GM10847 (cell line): ENCODE measurements around the gene WWOX.

Experiments used
- POLR2A ChIP-seq: IDR thresholded peaks from 2 replicates; pipeline ENCODE4 v1.6.1; 2011; ENCODE audit not compliant: insufficient read length; ENCODE audit errors: extremely low read depth

The WWOX gene

DNA sequence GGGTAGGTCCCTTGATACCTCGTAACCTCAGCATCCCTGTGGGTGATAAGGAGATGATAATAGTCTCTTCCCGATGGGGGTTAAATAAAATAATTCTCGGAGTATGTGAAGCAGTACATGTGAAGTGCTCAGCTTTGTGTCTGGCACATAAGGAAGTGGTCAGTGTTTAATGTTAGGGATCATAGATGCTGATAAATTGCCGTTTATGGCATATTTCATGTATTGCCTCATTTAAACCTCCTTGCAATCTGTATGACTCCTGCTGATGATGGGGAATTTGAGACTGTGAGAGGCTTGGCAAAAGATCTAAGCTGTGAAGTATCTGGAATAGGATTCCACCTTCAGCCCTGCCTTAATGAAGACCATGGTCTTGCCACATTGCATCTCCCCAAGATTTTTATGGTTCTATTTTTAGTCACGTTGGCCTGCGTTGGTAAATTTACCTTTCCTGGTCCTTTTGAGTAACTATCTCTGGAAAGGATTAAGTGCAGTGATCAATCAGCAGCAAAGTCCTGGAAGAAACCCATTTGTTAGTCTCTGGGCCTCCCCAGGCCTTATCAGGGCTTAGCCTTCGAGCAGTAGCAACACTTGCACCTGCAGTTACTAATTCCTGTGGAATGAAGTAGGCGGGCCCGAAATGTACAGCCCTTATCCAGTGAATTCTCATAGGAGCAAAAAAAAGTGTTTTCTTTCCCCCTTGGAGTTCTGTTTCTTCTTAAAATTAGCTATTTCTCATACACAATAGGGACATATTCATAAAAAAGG lies 144.9 kb downstream of the WWOX start:
- no peak for TF ChIP-seq POLR2A

DNA sequence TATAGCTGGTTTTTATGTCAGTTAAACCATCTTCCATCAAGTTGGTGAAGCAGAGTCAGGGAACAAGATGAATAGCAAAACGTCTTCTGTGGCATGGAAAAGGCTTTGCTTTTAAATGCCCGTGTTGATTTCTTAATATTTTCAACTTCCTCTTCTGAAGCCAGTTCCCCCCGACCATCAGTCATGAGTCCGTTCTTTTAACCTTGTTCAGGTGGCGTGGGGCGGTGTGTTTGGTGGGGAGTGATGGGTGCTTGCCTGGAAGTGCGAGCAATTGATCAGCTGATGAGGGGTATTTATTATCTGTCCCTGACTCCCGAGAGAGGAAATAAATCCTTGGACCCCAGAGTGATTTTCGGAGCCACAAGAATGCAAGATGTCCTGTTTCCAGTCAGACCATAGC lies 147.1 kb downstream of the WWOX start:
- TF ChIP-seq POLR2A, result no peak

DNA sequence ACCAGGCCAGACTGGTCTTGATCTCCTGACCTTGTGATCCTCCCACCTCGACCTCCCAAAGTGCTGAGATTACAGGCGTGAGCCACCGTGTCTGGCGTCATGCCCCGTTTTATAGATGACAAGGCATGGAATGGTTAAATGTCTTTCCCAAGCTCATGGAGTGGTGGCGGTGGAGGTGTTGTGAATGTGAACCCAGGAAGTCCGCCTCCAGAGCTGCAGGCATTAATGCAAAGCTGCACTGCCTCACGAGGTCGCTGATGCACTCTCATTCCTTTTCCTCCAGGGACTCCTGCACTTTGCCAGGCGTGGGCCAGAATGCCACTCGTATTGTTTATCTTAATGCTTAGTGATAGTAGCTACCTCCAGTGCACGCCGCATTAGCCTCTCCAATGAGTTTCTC lies 149.6 kb downstream of the WWOX start:
- no peak for TF ChIP-seq POLR2A

DNA sequence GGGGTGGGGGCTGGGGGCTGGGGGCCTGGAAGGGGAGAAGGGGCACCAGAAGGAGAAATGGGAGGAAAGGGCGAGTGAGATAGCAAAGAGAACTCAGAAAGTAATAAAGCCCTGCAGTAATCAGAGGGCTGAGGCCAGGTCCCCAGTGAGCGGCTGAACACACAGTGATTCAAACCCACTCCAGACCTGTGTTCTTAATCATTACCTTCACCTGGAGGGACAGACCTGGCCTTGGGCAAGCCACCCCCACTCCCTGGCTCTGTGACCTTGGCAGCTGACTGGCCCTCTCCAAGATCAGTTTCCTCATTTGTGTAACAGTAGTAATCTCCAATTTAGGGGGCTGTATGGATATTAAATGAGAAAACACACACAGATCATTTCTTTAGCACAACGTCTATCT lies 150.4 kb downstream of the WWOX start:
- no peak for TF ChIP-seq POLR2A

DNA sequence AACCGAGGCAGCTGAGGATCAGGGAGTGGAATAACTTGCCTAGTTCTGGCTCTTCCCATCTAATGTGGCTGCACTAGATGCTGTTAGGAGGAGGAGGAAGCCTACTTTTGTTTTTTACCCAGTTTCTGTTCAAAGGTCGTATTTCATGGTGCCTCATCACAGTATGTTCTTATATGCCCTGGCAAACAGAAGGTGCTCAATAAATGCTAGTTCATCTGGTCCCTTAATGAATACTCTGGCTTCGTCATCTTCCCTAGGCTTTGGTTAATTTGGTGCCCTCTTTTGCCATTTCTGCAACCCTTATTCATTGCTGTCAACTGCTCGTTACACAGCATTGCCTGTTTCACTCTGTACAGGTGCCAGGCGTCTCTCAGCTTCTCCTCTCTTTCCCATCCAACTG lies 151.7 kb downstream of the WWOX start:
- no peak for TF ChIP-seq POLR2A

DNA sequence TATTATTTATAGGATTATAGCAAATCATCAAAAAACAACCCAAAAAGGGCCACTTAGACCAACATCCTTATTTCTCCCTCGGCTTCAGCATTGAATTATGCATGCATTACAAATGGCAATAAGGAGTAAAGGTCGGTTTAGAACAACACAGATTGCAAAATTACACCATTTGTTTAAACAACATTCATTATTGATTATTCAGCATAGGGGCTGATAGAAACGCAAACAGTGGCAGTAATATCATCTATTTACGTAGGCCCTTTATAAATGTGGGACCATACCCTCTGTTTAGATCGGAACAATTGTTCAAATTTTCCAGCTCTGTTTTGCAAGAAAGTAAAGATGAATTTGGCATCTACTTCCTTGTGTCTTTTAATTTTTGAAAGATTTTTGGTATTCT lies 153.3 kb downstream of the WWOX start:
- no peak for TF ChIP-seq POLR2A

DNA sequence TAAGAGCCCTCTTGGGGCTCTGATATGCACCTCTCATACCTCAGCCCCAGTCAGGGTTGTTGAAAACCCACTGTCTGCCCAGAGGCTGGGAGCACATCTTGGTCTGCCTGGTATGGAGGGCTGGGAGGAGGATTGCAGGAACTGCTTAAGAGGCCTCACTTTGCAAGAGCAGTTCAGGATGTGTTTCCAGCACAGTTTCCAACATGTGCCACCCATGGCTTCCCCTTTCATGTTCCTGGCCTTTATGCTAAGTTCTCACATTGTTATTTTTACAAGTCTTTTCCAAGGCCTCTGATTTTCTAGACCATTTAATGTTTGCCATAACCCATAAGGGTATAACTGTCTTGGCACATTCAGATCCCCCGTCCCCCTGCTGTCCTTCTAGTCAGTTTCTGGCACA lies 155.4 kb downstream of the WWOX start:
- TF ChIP-seq POLR2A, result no peak

DNA sequence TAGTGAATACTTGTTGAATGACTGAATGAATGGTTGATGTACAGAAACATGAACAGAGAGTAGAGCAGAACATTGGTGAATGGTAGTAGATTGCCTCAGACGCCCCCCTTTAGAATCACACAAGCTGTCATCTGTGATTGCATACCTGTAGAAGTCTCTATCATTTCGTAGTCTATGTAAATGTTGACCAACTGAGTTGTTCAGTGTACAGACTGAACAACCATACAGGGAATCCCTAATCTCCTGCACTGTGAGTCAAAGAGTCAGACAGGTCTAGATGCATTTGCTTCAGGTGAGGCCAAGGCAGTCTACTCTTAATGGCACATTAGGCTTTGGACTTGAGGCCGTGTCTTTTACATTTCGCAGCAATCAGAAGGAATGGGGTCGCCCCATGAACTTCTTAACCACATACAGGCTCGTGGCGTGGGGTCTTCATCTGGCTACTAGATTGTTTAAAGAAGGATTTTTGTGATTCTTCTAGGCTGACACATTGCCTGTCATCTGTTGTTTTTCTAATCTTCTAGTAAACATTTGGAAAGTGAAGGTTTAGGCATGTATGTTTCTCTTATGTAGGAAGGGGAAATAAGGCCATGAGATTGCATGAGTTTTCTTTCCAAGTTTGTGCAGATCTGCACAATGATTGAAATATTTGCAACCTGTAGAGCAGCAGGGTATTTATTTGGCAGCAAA lies 157.4 kb downstream of the WWOX start:
- no peak for TF ChIP-seq POLR2A

DNA sequence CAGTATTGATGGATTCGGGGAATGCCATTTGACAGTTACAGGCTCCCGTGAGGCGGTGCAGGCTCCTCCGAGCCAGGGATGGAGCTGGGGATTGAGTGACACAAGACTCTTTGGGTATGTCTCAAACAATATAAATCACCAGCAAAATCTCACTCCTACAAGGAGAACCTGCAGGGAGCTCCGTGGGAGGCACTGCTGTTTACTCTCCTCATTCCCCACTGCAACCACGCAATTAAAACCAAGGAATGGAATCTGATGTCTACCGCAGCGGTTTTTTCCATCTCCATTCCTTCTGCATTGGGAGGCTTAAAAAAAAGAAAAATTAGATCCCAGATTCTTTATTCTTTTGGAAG lies 157.9 kb downstream of the WWOX start:
- no peak for TF ChIP-seq POLR2A

DNA sequence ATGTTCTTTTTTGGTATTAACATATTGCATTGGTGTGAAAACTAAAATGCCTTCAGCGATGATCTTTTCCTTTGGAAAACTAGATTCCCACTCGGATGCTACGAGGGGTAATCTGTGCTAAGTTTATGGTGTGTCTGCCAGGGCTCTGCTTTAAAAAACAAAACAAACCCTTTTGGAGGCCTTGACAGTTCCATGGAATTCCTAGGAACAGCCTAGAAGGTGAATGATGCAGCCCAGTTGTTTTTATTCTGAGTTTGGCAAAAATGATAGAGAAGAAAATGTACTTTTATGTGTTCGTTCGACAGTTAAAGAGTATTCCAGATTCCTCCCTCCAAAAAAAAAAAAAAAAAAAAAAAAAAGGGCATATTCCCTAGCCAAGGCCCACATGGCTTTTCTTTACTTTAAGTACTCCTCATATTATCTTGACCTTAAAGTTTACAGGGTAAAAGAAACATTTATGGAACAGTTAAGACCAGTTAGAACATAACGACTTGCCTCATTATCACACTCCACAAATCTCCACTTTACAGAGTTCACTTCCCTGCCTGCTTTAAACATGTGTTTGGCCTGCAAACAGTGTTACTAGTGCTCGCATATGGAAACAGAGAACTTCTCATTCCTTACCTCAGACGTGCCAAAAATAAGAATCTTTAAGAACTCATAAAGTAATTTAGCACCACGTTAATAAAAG lies 159.1 kb downstream of the WWOX start:
- TF ChIP-seq POLR2A, result no peak

DNA sequence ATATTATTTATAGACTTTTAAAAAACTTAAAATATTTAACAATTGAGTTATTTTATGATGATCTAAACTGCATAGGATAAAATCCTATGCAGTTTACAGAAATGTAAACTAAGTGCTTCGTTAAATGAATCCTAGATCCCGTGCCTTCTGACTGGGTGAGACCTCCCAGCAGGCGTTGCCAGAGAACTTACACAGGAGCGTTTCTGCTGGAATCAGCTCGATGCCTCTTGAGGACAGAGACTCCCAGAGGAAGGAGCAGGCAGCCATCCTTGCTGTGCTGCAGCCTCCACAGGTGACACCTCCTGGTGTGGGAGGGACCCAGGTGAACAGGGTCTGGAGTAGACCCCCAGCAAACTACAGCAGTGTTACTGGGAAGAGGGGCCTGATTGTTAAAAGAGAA lies 160.4 kb downstream of the WWOX start:
- no peak for TF ChIP-seq POLR2A

DNA sequence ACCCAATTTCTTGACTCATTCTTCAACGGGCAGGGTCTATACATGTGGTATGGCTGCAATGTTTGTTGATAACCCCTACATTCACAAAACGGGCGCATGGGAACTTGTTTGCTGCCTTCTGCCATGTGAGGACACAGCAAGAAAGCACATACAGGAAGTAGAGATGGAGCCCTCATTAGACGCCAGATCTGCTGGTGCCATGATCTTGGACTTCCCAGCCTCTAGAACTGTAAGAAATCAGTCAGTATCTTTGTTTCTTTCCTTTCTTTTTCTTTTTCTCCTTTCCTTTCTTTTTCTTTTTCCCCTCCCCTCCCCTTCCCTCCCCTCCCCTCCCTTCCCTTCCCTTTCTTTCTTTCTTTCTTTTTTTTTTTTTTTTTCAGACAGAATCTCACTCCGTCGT lies 165.2 kb downstream of the WWOX start:
- no peak for TF ChIP-seq POLR2A

DNA sequence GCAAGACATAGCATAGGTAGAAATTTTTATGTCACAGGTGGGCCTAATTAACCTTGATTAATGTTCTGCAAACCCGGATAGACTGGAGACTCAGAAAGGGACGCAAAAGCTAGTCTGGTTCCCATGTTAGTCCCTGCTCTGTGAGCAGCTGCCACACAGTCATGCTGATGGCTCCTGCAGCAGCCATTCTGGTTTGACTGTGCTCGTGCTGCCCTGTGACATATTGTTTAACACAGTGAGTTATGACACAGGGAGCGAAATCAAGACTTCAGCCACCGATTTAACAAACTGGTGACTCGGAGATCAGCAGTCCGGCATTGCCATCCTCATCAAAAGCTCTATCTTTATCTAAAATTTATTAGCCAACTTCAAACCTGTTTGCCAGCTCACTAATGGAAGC lies 169.8 kb downstream of the WWOX start:
- no peak for TF ChIP-seq POLR2A

DNA sequence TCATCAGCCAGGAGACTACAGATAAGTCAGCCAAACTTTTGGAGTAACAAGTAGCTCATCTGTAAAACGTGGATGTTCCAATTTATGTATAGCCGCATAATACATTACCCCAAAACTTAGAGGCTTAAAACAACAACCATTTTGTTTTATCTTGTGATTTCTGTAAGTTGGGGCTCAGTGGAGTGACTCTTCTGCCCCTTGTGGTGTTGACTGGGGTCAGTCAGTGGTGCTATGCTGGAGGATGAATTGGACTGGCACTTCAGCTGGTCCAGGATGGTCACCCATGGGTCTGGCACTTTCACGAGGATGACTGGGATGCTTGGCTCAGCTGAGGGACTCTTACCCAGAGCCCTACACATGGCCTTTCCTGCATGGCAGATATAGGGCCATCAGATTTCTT lies 172.5 kb downstream of the WWOX start:
- no peak for TF ChIP-seq POLR2A

DNA sequence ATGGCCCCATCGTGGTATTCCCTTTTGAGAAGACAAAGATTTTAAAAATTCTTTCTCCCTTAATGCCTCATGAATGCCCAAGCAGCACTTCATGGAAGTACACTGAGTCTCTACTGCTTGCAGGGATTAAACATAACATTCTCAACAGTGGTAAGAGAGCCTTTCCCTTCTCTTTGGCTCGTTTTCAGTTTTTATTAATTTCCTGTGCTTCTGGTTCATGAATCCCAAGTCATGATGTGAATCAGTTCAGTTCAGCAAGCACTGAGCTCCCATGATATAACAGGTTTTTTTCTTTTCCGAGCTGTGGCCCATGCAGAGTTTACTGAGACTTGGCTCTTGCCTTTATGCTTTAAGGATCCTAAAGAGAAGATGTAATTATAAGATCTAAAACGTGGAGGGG lies 175.3 kb downstream of the WWOX start:
- no peak for TF ChIP-seq POLR2A

DNA sequence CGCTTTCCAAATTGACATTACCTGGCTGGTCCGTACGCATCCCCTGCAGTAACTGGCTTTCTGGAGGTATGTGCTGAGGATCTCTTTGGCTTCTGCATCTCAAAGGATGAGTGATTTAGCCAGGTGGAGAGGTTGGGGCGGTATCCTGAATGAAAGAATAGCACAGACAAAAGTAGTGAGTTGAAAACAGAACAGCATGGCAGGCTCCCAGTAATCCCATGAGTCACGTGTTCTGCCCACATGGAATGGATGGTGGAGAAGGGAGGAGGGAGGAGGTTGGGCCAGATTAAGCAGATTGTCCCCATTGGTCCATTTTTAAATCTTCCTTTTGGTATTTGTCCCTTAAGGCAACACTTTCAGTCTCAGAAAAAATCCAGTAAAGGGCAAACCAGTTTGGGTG lies 176.0 kb downstream of the WWOX start:
- TF ChIP-seq POLR2A, result no peak
